Lower leg skin (tissue), 3 donors: ENCODE results near the gene GARIN3.

ENCODE experiments used
- POLR2A ChIP-seq, 2 donors: fragments of 450-650 bp; IDR thresholded peaks; one replicate each; pipeline ENCODE4 v1.6.1; 2016 to 2017; ENCODE audit warnings: antibody characterized with exemption in 2 of 2, mild to moderate bottlenecking in 1 of 2, moderate library complexity in 1 of 2
- TF ChIP-seq, protein P1 (sequence below), 3 donors: fragments of 450-650 bp; IDR thresholded peaks; one replicate each; pipeline ENCODE4 v1.5.1; 2016; ENCODE audit warnings: antibody characterized with exemption in 3 of 3, mild to moderate bottlenecking in 3 of 3, moderate library complexity in 2 of 3

DNA sequence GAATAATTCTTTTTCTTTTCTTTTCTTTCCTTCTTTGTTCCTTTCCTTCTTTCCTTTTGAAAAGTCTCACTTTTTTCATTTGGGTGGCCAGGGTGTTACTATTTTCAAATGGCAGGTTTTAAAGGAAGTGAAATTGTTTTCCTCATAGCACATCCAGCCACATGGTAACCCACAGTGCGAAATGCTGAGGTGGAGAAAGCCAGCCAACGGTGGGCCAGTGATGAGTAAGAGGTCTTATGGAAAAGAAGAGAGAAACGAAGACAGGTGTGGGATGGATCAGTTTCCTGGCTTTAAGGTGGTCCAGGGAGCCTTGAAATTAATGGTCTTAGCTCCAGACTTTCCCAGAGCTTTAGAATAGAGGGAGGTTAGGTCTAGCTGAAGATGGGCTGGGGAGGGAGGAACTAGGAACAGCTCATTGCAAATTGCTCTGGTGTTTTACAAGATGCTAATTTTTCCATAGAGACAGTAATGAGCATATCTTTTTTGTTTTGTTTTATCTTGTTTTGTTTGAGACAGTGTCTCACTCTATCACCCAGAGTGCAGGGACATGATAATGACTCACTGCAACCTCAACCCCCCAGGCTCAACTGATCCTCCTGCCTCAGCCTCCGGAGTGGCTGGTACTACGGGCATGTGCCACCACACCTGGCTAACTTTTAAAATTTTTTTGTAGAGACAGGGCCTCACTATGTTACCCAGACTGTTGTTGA lies 32.4 kb upstream of the GARIN3 start:
- TF ChIP-seq, protein P1, sequence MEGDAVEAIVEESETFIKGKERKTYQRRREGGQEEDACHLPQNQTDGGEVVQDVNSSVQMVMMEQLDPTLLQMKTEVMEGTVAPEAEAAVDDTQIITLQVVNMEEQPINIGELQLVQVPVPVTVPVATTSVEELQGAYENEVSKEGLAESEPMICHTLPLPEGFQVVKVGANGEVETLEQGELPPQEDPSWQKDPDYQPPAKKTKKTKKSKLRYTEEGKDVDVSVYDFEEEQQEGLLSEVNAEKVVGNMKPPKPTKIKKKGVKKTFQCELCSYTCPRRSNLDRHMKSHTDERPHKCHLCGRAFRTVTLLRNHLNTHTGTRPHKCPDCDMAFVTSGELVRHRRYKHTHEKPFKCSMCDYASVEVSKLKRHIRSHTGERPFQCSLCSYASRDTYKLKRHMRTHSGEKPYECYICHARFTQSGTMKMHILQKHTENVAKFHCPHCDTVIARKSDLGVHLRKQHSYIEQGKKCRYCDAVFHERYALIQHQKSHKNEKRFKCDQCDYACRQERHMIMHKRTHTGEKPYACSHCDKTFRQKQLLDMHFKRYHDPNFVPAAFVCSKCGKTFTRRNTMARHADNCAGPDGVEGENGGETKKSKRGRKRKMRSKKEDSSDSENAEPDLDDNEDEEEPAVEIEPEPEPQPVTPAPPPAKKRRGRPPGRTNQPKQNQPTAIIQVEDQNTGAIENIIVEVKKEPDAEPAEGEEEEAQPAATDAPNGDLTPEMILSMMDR (IDR thresholded peaks at IDR 0.05), result no peak
- TF ChIP-seq POLR2A (IDR thresholded peaks at IDR 0.05), result no peak
